ENCODE data around the gene LAMA1.

GRCh38 chr18:7020995-7021777 is 96.4 kb downstream of the LAMA1 start:
- TF ChIP-seq CTCF (IDR thresholded peaks at IDR 0.05) (no peak), POLR2A (IDR thresholded peaks at IDR 0.05) (no peak)
